Amniotic stem cell (primary cell): ENCODE data around the gene GTF2H2.
"Not testable (repeated sequence)": the region's sequence is repeated elsewhere in the genome, so short reads cannot be mapped to it uniquely, and the experiment has no call there.

Source experiments
- DNase-seq: peaks from one replicate; lab custom pipeline; 2025; lab: John Stamatoyannopoulos, UW

Gene GTF2H2

DNA sequence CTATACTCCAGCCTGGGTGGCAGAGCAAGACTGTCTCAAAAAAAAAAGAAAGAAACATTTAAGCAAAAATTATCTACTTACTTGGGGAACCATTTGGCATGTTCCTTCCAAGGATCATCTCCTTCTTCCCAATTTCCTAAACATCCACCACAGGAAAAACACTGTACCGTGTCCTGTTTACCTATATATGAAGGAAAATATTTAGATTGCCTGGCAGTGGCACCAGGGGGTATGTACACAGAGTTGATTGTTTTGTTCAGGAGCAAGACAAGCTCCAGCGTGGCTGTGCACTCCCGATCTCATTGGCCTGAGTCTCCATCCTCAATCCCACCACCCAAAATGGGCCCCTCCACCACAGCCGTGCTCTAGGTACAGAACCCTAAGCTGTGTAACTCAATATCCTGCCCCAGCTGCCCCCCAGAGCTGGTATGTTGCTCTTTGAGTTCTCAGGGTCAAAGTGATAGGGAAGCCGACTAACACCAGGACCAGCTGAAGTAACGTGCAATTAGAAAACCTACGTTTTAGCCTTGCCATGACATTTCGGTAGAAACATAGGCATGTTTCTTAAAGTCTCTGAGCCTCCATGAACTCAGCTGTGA lies 56.2 kb downstream of the GTF2H2 start:
- no peak for DNase-seq

DNA sequence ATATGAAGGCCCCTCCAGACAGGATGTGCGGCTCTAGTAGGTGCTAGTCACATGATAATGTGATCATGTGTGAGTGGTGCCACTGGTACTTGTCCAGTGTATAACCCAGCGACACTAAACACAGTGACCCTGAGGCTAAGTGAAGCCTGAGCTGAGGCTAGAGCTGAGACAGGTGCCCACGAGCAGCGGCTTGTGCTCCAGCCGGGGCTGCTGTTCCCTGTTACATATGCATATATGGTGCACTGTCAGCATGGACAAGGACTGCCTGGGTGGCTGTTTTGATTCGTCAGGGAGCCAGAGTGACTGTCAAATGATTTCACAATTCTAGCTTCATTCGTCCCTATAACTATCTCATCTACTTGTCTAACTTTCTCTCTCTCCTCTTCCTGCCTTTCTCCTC lies 60.5 kb downstream of the GTF2H2 start:
- DNase-seq, result not testable (repeated sequence)
